Transverse colon (tissue), 4 donors: Measurements from ENCODE around the gene PSMG3. TPM values are rescaled to one million over a fixed set of nuclear protein-coding genes. Genes with fewer than 3 reads are reported as not detected.

Experiments used
- DNase-seq: peaks from one replicate; pipeline ENCODE4 v3.0.0-alpha.2; 2019
- H3K27ac ChIP-seq, 4 donors: fragments of 200-600 bp; sonication (generic); 2 replicates each; pipeline ENCODE4 v1.5.1; 2016 to 2018; ENCODE audit warnings: inconsistent platforms in 4 of 4
- H3K27me3 ChIP-seq: fragments of 200-600 bp; sonication (generic); 2 replicates; pipeline ENCODE4 v1.5.1; 2017; ENCODE audit warnings: inconsistent platforms
- H3K36me3 ChIP-seq, 4 donors: fragments of 200-600 bp; sonication (generic); 2 replicates each; pipeline ENCODE4 v1.5.1; 2017 to 2019; ENCODE audit warnings: inconsistent platforms in 4 of 4
- H3K4me1 ChIP-seq, 4 donors: fragments of 200-600 bp; sonication (generic); 2 replicates each; pipeline ENCODE4 v1.5.1; 2017 to 2020; ENCODE audit warnings: inconsistent platforms in 4 of 4
- H3K4me3 ChIP-seq, 4 donors: fragments of 200-600 bp; sonication (generic); 1 replicate in 1 of 4; 2 replicates in 3 of 4; pipeline versions ENCODE4 v1.5.1 to v1.6.1; 2017 to 2019; ENCODE audit warnings: inconsistent platforms in 4 of 4
- H3K9me3 ChIP-seq, 2 donors: fragments of 200-600 bp; sonication (generic); 2 replicates each; pipeline ENCODE4 v1.5.1; 2017 to 2019; ENCODE audit warnings: inconsistent platforms in 2 of 2
- EP300 ChIP-seq: sonication (generic); formaldehyde crosslinking; IDR thresholded peaks from one replicate; pipeline ENCODE4 v1.6.1; 2017; ENCODE audit warnings: antibody characterized with exemption, low read depth
- POLR2A ChIP-seq: fragments of 450-650 bp; IDR thresholded peaks from one replicate; pipeline ENCODE4 v1.6.1; 2016; ENCODE audit warnings: antibody characterized with exemption, mild to moderate bottlenecking, moderate library complexity
- POLR2AphosphoS5 ChIP-seq, 3 donors: sonication (generic); formaldehyde crosslinking; IDR thresholded peaks; one replicate each; pipeline ENCODE4 v1.6.1; 2016; ENCODE audit warnings: antibody characterized with exemption in 3 of 3
- WGBS, 2 donors: methylation state at CpG; one replicate each; pipeline ENCODE4 v1.1.5; 2018; ENCODE audit warnings: low coverage in 1 of 2; 5-methylcytosine and 5-hydroxymethylcytosine counted together
- in situ Hi-C, 4 donors: fragments of 200-750 bp; cut with MboI; loops; one replicate each; pipeline versions ENCODE4 v1.15.0 to v1.15.1; 2017; ENCODE audit warnings: low sequenced_read_pairs in 3 of 4, low pct_ligation_motif_present in 1 of 4, low pct_unique_long_range_greater_than_20kb in 1 of 4
- intact Hi-C: fragments of 100-400 bp; cut with DNase I; formaldehyde crosslinking; loops from one replicate; pipeline ENCODE4 v1.15.1; 2023; ENCODE audit warnings: low total_unique reads
- total RNA-seq, 4 donors: library from RNA; depleted of rRNA; stranded (reverse); fragments of >200 nt; gene quantifications; one replicate each; pipeline ENCODE4 v1.1.0, GENCODE V29; 2016
- TF ChIP-seq, protein P1 (sequence below), 5 experiments: fragments of 200-600 bp in 3 of 5; fragments of 450-650 bp in 2 of 5; sonication (generic) in 3 of 5; IDR thresholded peaks; 1 replicate in 2 of 5; 2 replicates in 3 of 5; pipeline ENCODE4 v1.5.1; 2016 to 2017; ENCODE audit warnings: antibody characterized with exemption in 5 of 5, inconsistent platforms in 3 of 5, mild to moderate bottlenecking in 2 of 5, moderate library complexity in 1 of 5

Gene PSMG3
- total RNA-seq, 4 donors from 2014 or later, result 7.1 to 41.9 (median 27.6) TPM

DNA sequence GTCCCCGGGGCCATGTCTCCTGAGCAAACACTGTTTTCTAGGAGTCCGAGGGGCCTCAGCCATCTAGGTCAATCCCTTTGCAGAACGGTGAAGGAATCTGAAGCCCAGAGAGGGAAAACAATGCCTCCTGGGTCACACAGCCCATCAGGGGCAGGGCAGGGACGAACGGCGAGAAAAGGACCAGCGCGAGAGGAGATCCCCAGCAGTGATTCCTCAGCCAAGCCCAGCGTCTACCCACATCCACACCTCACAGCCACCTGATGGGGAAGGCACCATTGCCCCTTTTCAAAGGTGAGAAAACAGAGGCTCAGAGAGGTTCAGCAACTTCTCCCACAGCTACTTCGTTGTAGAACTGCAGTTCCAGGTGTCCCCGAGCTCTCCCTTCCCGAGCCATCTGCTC lies 17.9 kb upstream of the PSMG3 start:
- DNase-seq, result no peak
- Histone ChIP-seq H3K27me3 (peaks cover 37% of the 10 kb centered on the region), H3K4me1 (no peaks in the 10 kb centered on the region), H3K9me3 (peaks cover 0 to 4% of the 10 kb centered on the region in 2 donors), H3K4me3 (no peak overlapping the region), H3K36me3 (no peaks in the 10 kb centered on the region), H3K27ac (no peak overlapping the region)
- in situ Hi-C loops (loop anchor here in 3 of 4 donors (25.0 kb wide), 2 partner anchors 625 to 750 kb away; no protein-coding TSS in a partner anchor), intact Hi-C loops (loop anchor here (10.0 kb wide), 1 partner anchor 757 kb away; no protein-coding TSS in a partner anchor)
- WGBS, 2 donors, result 83 to 90% methylated on average over 6 to 12 of the region's 12 CpGs
- TF ChIP-seq, protein P1, sequence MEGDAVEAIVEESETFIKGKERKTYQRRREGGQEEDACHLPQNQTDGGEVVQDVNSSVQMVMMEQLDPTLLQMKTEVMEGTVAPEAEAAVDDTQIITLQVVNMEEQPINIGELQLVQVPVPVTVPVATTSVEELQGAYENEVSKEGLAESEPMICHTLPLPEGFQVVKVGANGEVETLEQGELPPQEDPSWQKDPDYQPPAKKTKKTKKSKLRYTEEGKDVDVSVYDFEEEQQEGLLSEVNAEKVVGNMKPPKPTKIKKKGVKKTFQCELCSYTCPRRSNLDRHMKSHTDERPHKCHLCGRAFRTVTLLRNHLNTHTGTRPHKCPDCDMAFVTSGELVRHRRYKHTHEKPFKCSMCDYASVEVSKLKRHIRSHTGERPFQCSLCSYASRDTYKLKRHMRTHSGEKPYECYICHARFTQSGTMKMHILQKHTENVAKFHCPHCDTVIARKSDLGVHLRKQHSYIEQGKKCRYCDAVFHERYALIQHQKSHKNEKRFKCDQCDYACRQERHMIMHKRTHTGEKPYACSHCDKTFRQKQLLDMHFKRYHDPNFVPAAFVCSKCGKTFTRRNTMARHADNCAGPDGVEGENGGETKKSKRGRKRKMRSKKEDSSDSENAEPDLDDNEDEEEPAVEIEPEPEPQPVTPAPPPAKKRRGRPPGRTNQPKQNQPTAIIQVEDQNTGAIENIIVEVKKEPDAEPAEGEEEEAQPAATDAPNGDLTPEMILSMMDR (IDR thresholded peaks at IDR 0.05), result no peak
- TF ChIP-seq POLR2AphosphoS5 (IDR thresholded peaks at IDR 0.05) (no peak), EP300 (no peak), POLR2A (no peak)

DNA sequence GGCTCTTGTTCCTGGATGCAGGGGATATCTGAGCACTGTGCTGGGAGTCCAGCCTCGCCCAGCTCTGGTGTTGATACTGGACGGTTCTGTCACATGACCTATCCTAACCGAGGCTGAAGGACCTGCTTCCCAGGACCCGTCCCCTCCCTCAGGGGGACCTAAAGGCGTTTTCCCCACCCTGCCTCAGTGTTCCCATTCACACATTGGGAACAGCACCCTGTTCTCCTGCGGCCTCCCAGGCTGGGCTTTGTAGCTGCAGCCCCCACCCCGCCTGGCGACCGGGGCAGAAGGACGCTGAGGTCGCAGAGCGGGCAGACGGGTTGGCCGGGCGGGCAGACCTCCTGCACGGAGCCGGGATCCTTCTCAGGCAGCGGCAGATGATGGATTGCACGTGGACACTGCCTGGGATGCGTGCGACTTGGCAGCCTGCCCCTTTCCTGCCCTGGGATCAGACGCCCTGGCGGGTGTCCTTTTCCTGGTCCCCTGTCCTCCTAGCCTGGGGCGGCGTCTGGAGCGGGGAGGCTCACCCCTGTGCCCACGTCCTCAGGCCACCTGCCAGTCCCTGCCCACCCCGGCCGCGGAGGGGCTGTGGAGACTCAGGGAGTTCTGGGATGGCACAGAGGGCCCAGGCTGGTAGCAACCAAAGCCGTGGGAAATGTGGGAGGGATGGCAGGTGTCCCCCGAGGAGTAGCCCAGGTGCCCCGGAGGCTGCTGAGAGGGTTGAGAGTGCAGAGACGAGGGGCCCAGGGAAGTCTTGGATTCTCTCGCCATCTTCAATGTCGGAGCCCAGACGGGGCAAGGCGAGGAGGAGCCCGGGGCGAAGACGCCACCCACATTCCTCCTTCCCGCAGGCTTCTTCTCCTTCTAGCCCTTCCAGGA lies 17.2 kb upstream of the PSMG3 start:
- in situ Hi-C loops (loop anchor here in 3 of 4 donors (25.0 kb wide), 2 partner anchors 625 to 750 kb away; no protein-coding TSS in a partner anchor), intact Hi-C loops (loop anchor here (10.0 kb wide), 1 partner anchor 758 kb away; no protein-coding TSS in a partner anchor)
- Histone ChIP-seq H3K4me3 (no peak overlapping the region), H3K4me1 (no peaks in the 10 kb centered on the region), H3K27ac (no peak overlapping the region), H3K9me3 (peaks cover 0 to 4% of the 10 kb centered on the region in 2 donors), H3K27me3 (peaks cover 30% of the 10 kb centered on the region), H3K36me3 (no peaks in the 10 kb centered on the region)
- TF ChIP-seq POLR2AphosphoS5 (IDR thresholded peaks at IDR 0.05) (no peak), EP300 (no peak), POLR2A (no peak)
- TF ChIP-seq, protein P1 (IDR thresholded peaks at IDR 0.05), result no peak
- no peak for DNase-seq
- 20 to 70% methylated on average over 1 to 25 of the region's 42 CpGs for WGBS, 2 donors

DNA sequence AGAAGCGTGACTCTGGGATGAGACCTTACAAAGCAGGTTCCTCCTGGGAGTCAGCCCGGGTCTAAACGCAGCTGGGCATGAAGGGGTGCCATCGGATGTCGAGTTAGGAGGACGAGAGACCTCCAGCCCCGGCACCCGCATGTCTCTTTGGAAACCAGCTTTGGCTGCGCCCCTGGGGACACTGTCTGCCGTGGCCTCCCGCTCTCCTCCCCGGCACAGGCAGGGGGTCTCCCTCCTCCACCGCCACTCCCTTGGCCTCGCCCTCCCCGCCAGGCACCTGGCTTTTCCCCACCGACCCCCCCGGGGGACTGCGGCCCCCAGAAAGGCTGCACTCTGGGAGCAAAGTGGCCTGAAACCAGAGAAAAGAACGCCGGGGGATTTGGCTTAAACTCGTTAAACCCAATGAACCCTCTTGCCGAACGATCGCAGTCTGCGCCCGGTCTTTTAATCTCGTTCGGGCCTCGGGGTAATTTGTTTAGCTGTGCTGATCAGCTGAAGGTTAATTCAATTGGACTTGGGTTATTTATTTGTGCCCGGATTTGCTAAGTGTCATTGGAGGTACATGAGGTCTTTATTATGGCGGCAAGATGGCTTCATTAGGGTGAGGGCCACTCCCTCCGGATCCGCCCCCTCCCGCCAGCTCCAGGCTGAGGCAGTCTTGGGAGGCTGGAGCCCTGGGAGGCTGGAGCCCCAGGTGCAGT lies 16.4 kb upstream of the PSMG3 start:
- H3K36me3 ChIP-seq, result no peaks in the 10 kb centered on the region
- no peak overlapping the region for H3K27ac ChIP-seq
- no peak for TF ChIP-seq POLR2AphosphoS5 (IDR thresholded peaks at IDR 0.05)
- TF ChIP-seq POLR2A, result no peak
- no peak for TF ChIP-seq EP300
- TF ChIP-seq, protein P1 (IDR thresholded peaks at IDR 0.05), result no peak
- no peaks in the 10 kb centered on the region for H3K4me1 ChIP-seq
- WGBS, 2 donors, result 85% methylated on average over 34 of the region's 34 CpGs; no CpG with 5 or more reads in 1 of the 2 donors
- H3K4me3 ChIP-seq, result no peak overlapping the region
- peaks cover 0 to 4% of the 10 kb centered on the region in 2 donors for H3K9me3 ChIP-seq
- intact Hi-C loops, result loop anchor here (10.0 kb wide), 1 partner anchor 759 kb away; no protein-coding TSS in a partner anchor
- H3K27me3 ChIP-seq, result peaks cover 22% of the 10 kb centered on the region
- in situ Hi-C loops, result loop anchor here in 3 of 4 donors (25.0 kb wide), 2 partner anchors 626 to 751 kb away; no protein-coding TSS in a partner anchor
- DNase-seq, result no peak
